Left ventricle myocardium inferior (tissue), 1 donor: ENCODE data around the gene PHACTR3. TPM values are rescaled to one million over a fixed set of nuclear protein-coding genes. Genes with fewer than 3 reads are reported as not detected.

ENCODE experiments used
- DNase-seq: peaks from one replicate; pipeline ENCODE4 v3.0.0-alpha.2; 2020
- H3K27ac ChIP-seq: fragments of 200-600 bp; replicated peaks from 2 replicates; pipeline ENCODE4 v1.8.0; 2021
- H3K27me3 ChIP-seq: fragments of 200-600 bp; 2 replicates; pipeline ENCODE4 v1.8.0; 2021; ENCODE audit warnings: low read depth
- H3K36me3 ChIP-seq: fragments of 200-600 bp; 2 replicates; pipeline ENCODE4 v1.8.0; 2021
- H3K4me1 ChIP-seq: fragments of 200-600 bp; 2 replicates; pipeline ENCODE4 v1.8.0; 2021
- H3K4me3 ChIP-seq: fragments of 200-600 bp; 2 replicates; pipeline ENCODE4 v1.8.0; 2021; ENCODE audit warnings: mild to moderate bottlenecking, moderate library complexity
- H3K9me3 ChIP-seq: fragments of 200-600 bp; replicated peaks from 2 replicates; pipeline ENCODE4 v1.8.0; 2021
- intact Hi-C: fragments of 100-400 bp; cut with micrococcal nuclease; formaldehyde crosslinking; loops from one replicate; pipeline ENCODE4 v1.11.0; 2022
- total RNA-seq: library from RNA; stranded (reverse); fragmentation: NEBNext Ultra II Directional; extraction: Animal tissue kit (Norgen Biotek cat#: 25700); gene quantifications from one replicate; pipeline ENCODE4 v1.2.1, GENCODE V29; 2021
- TF ChIP-seq, protein P1 (sequence below): fragments of 200-600 bp; IDR thresholded peaks from 2 replicates; pipeline ENCODE4 v1.8.0; 2021; ENCODE audit warnings: antibody characterized with exemption, mild to moderate bottlenecking, borderline replicate concordance
- donor health status: DM: no; HTN: yes; CAD: no; lungs with severe emphysema.

The PHACTR3 gene
- total RNA-seq, 1 donor from 2014 or later: 4.3 TPM

- H3K27me3 ChIP-seq: no peaks in the 10 kb centered on the region
- intact Hi-C loops: no loop called here
- no peak overlapping the region for H3K4me3 ChIP-seq
- no peaks in the 10 kb centered on the region for H3K36me3 ChIP-seq
- H3K27ac ChIP-seq: no peak overlapping the region
- TF ChIP-seq, protein P1, sequence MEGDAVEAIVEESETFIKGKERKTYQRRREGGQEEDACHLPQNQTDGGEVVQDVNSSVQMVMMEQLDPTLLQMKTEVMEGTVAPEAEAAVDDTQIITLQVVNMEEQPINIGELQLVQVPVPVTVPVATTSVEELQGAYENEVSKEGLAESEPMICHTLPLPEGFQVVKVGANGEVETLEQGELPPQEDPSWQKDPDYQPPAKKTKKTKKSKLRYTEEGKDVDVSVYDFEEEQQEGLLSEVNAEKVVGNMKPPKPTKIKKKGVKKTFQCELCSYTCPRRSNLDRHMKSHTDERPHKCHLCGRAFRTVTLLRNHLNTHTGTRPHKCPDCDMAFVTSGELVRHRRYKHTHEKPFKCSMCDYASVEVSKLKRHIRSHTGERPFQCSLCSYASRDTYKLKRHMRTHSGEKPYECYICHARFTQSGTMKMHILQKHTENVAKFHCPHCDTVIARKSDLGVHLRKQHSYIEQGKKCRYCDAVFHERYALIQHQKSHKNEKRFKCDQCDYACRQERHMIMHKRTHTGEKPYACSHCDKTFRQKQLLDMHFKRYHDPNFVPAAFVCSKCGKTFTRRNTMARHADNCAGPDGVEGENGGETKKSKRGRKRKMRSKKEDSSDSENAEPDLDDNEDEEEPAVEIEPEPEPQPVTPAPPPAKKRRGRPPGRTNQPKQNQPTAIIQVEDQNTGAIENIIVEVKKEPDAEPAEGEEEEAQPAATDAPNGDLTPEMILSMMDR: no peak
- no peaks in the 10 kb centered on the region for H3K9me3 ChIP-seq
- H3K4me1 ChIP-seq: no peaks in the 10 kb centered on the region
- DNase-seq: no peak
Measured at GRCh38 chr20:59778615-59779200, 174.4 kb downstream of the PHACTR3 start.

GRCh38 chr20:59779656-59780380 lies 175.5 kb downstream of the PHACTR3 start:
- Histone ChIP-seq H3K27ac (no peak overlapping the region), H3K36me3 (no peaks in the 10 kb centered on the region), H3K4me3 (no peak overlapping the region), H3K9me3 (no peaks in the 10 kb centered on the region), H3K27me3 (no peaks in the 10 kb centered on the region), H3K4me1 (no peaks in the 10 kb centered on the region)
- DNase-seq: no peak
- intact Hi-C loops: loop anchor here (5.0 kb wide), 1 partner anchor 67 kb away; no protein-coding TSS in a partner anchor
- TF ChIP-seq, protein P1: no peak

DNA sequence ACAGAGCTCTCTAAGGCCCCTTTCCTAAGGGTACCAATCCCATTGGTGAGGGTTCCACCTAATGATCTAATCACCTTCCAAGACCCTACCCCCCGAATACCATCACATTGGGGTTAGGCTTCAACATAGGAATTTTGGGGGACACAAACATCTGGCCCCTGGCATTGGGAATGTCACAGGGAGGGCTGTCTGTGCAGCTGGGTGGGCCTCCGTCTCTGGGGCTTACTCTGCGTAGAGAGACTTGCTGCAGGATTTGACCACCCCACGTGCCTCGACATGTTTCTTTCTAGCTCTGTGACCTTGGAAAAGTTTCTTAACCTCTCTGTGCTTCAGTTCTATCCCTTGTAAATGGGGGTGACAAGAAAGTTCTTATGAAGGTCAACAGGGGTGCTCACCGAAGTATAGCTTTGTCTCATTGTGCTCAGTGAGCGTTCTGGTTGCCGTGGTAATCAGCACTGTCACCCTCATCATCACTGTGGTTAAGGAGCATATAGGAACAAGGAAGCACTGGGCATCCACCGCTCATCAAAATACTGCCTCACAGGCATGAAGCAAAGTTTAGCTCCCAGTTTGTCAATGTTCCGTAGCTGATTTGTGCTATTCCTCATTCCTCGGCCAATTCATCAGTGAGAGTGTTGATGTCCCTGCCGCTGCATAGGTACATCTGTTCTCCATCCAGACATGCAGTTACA lies 176.3 kb downstream of the PHACTR3 start:
- H3K36me3 ChIP-seq: no peaks in the 10 kb centered on the region
- H3K27ac ChIP-seq: no peak overlapping the region
- no peaks in the 10 kb centered on the region for H3K9me3 ChIP-seq
- DNase-seq: no peak
- intact Hi-C loops: loop anchor here (5.0 kb wide), 1 partner anchor 67 kb away; no protein-coding TSS in a partner anchor
- TF ChIP-seq, protein P1: no peak
- H3K4me1 ChIP-seq: no peaks in the 10 kb centered on the region
- H3K27me3 ChIP-seq: no peaks in the 10 kb centered on the region
- no peak overlapping the region for H3K4me3 ChIP-seq

DNA sequence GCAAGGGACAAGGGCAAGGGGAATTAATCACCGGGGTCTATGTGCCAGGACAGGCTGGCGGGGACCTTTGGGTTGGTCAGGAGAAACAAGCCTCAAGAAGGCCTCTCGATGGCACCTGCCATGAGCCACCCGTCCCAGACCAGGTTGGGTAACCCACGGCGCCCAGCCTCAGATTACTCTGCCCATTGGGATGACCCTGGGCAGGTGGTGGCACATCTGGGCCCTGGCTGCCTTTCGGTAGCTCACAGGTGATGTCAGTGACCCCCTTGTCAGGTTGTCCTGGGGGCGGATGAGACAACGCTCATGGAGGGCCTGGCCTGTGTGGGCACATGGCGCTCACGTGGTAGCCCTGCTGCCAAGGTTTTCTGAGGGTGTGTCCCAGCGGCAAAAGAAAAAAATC lies 176.9 kb downstream of the PHACTR3 start:
- Histone ChIP-seq H3K36me3 (no peaks in the 10 kb centered on the region), H3K4me3 (no peak overlapping the region), H3K4me1 (no peaks in the 10 kb centered on the region), H3K9me3 (no peaks in the 10 kb centered on the region), H3K27ac (no peak overlapping the region), H3K27me3 (peaks cover 3% of the 10 kb centered on the region)
- TF ChIP-seq, protein P1: no peak
- intact Hi-C loops: loop anchor here (5.0 kb wide), 1 partner anchor 66 kb away; no protein-coding TSS in a partner anchor
- no peak for DNase-seq

- DNase-seq: peak; percentile 52
- Histone ChIP-seq H3K9me3 (no peaks in the 10 kb centered on the region), H3K4me3 (no peak overlapping the region), H3K4me1 (no peaks in the 10 kb centered on the region), H3K27ac (no peak overlapping the region), H3K27me3 (peaks cover 4% of the 10 kb centered on the region), H3K36me3 (no peaks in the 10 kb centered on the region)
- intact Hi-C loops: loop anchor here (5.0 kb wide), 1 partner anchor 64 kb away; no protein-coding TSS in a partner anchor
- TF ChIP-seq, protein P1: peak; percentile 92
Measured at GRCh38 chr20:59782986-59783640, 178.8 kb downstream of the PHACTR3 start.
